Ovary (tissue), 9 donors: Measurements from ENCODE around the gene CELA2A. TPM values are rescaled to one million over a fixed set of nuclear protein-coding genes. Genes with fewer than 3 reads are reported as not detected.

ENCODE experiments used
- DNase-seq, 5 donors: peaks; one replicate each; pipeline ENCODE4 v3.0.0-alpha.2; 2019 to 2020
- H3K27ac ChIP-seq, 2 donors: fragments of 200-600 bp; one replicate each; pipeline versions ENCODE4 v1.5.1 to v1.8.0; 2019 to 2022
- H3K27me3 ChIP-seq: fragments of 200-600 bp; one replicate; pipeline ENCODE4 v1.8.0; 2022
- H3K36me3 ChIP-seq: fragments of 200-600 bp; sonication (generic); one replicate; pipeline ENCODE4 v1.5.1; 2019
- H3K4me1 ChIP-seq: one replicate; pipeline ENCODE4 v1.8.1; 2013; ENCODE audit warnings: mild to moderate bottlenecking, moderate library complexity; ENCODE audit not compliant: insufficient read depth
- H3K4me3 ChIP-seq: fragments of 200-600 bp; sonication (generic); one replicate; pipeline ENCODE4 v1.5.1; 2017
- H3K9me3 ChIP-seq, 2 donors: fragments of 200-600 bp in 1 of 2; sonication (generic) in 1 of 2; one replicate each; pipeline versions ENCODE4 v1.5.1 to v1.8.1; 2013 to 2019; ENCODE audit warnings: mild to moderate bottlenecking in 1 of 2, moderate library complexity in 1 of 2
- EP300 ChIP-seq: sonication (generic); formaldehyde crosslinking; IDR thresholded peaks from one replicate; pipeline ENCODE4 v1.6.1; 2017; ENCODE audit warnings: antibody characterized with exemption
- POLR2A ChIP-seq: fragments of 450-650 bp; IDR thresholded peaks from one replicate; pipeline ENCODE4 v1.6.1; 2017; ENCODE audit warnings: antibody characterized with exemption, mild to moderate bottlenecking, moderate library complexity
- WGBS, 3 donors: extraction: QIAGEN DNeasy Blood & Tissue Kit in 1 of 3; methylation state at CpG; one replicate each; pipeline versions ENCODE4 v1.1.5 to v1.1.7; 2013 to 2017; 5-methylcytosine and 5-hydroxymethylcytosine counted together
- intact Hi-C, 4 donors: fragments of 100-400 bp; cut with DNase I; formaldehyde crosslinking; loops; one replicate each; pipeline versions ENCODE4 v1.11.0 to v1.15.1; 2022 to 2023
- polyA plus RNA-seq, 2 donors: library from polyadenylated mRNA; stranded (reverse); fragments of 200-250 nt in 1 of 2; fragments of 350-450 nt in 1 of 2; fragmentation: Illumina TruSeq in 1 of 2; extraction: RNeasy Lipid Tissue Mini Kit (QIAGEN cat#74804) in 1 of 2; gene quantifications; one replicate each; pipeline ENCODE4 v1.2.3, GENCODE V29; 2013 to 2014
- total RNA-seq, 7 donors: library from RNA; depleted of rRNA in 2 of 7; stranded (reverse); fragments of >200 nt in 2 of 7; fragmentation: NEBNext Ultra II Directional in 3 of 7; extraction: Animal tissue kit (Norgen Biotek cat#: 25700) in 3 of 7; gene quantifications; one replicate each; pipeline versions ENCODE4 v1.1.0 to v1.2.4, GENCODE V29; 2016 to 2023
- TF ChIP-seq, protein P1 (sequence below), 3 donors: fragments of 450-650 bp in 2 of 3; fragments of 200-600 bp in 1 of 3; IDR thresholded peaks; one replicate each; pipeline versions ENCODE4 v1.5.1 to v1.8.0; 2016 to 2022; ENCODE audit warnings: antibody characterized with exemption in 3 of 3, mild to moderate bottlenecking in 1 of 3
- donor health status: DM: no; HTN: no; CAD: no; lungs with moderate emphysema.
- donor health status: DM: no; HTN: no; CAD: no.
- donor health status: Bipolar disorder and iron deficiency.
- donor health status: DM: yes; HTN: yes; CAD: no.
- donor health status: DM: no; HTN: no; CAD: no.
- donor health status: DM: yes; HTN: yes; CAD: no.

The CELA2A gene
- total and polyA plus RNA-seq, 9 donors = 0.92 to 9.4 (median 5.0) TPM; not detected in 5

DNA sequence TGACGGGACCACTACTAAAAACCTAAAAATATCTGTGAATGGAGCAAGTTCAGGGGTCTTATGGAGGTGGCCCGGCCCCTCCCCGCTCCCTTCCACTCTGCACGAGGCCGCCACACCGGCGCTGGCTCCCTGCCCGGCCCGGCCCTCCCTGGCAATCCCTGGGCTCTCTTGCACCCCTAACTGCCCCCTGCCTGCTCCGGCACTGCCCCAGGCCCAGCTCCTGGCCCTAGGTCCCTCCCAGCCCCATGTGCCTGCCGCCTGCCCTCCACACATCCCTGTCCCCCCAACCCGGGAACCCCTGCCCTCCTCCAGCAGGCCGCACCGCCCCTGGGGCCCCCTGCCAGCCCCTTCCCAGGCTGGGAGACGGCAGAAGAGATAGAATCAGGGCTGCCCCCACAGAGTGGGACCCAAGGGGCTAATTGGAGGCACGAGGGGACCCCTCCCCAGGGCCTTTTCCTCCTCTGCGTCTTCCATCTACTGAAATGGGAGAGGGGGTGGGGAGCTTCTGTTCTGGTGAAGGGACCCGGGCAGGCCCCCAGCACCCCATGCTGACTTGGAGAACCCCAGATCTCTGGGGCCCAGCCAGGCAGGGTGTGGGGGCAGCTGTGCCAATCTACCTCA, 27.6 kb upstream of the CELA2A start:
- Histone ChIP-seq H3K4me3 (no peak overlapping the region), H3K36me3 (no peaks in the 10 kb centered on the region), H3K27ac (no peak overlapping the region), H3K9me3 (no peaks in the 10 kb centered on the region), H3K4me1 (peaks cover 3% of the 10 kb centered on the region), H3K27me3 (no peaks in the 10 kb centered on the region)
- WGBS, 3 donors = 86 to 96% (median 89%) methylated on average over 16 to 18 of the region's 18 CpGs
- intact Hi-C loops = loop anchor here in 3 of 4 donors (2.0 to 10.0 kb wide), 5 partner anchors 102 to 313 kb away; partner anchors contain the start of gene TMEM82 (in 1 of the 3)
- DNase-seq = no peak
- TF ChIP-seq, protein P1, sequence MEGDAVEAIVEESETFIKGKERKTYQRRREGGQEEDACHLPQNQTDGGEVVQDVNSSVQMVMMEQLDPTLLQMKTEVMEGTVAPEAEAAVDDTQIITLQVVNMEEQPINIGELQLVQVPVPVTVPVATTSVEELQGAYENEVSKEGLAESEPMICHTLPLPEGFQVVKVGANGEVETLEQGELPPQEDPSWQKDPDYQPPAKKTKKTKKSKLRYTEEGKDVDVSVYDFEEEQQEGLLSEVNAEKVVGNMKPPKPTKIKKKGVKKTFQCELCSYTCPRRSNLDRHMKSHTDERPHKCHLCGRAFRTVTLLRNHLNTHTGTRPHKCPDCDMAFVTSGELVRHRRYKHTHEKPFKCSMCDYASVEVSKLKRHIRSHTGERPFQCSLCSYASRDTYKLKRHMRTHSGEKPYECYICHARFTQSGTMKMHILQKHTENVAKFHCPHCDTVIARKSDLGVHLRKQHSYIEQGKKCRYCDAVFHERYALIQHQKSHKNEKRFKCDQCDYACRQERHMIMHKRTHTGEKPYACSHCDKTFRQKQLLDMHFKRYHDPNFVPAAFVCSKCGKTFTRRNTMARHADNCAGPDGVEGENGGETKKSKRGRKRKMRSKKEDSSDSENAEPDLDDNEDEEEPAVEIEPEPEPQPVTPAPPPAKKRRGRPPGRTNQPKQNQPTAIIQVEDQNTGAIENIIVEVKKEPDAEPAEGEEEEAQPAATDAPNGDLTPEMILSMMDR (IDR thresholded peaks at IDR 0.05) = no peak
- TF ChIP-seq EP300 = no peak
- no peak for TF ChIP-seq POLR2A

DNA sequence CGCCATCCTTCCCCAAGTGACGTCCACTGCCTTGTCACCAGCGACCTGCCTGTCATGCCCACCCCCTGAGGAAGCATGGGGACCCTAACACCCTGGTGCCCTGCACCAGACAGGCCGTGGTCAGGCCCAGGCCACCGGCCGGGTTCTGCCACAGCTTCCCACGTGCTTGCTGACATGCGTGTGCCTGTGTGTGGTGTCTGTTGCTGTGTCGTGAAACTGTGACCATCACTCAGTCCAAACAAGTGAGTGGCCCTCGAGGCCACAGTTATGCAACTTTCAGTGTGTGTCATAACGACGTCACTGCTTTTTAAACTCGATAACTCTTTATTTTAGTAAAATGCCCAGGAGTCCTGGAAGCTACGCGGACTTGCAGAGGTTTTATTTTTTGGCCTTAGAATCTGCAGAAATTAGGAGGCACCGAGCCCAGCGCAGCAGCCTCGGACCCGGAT, 26.8 kb upstream of the CELA2A start:
- intact Hi-C loops = loop anchor here (2.0 to 10.0 kb wide), 5 partner anchors 102 to 313 kb away; partner anchors contain the start of gene TMEM82 (in 1 of the 4)
- TF ChIP-seq EP300 = no peak
- H3K27ac ChIP-seq = no peak overlapping the region
- no peaks in the 10 kb centered on the region for H3K9me3 ChIP-seq
- H3K4me3 ChIP-seq = no peak overlapping the region
- 94 to 95% (median 94%) methylated on average over 19 of the region's 19 CpGs for WGBS, 3 donors
- H3K4me1 ChIP-seq = peaks cover 3% of the 10 kb centered on the region
- DNase-seq = no peak
- no peaks in the 10 kb centered on the region for H3K36me3 ChIP-seq
- no peaks in the 10 kb centered on the region for H3K27me3 ChIP-seq

DNA sequence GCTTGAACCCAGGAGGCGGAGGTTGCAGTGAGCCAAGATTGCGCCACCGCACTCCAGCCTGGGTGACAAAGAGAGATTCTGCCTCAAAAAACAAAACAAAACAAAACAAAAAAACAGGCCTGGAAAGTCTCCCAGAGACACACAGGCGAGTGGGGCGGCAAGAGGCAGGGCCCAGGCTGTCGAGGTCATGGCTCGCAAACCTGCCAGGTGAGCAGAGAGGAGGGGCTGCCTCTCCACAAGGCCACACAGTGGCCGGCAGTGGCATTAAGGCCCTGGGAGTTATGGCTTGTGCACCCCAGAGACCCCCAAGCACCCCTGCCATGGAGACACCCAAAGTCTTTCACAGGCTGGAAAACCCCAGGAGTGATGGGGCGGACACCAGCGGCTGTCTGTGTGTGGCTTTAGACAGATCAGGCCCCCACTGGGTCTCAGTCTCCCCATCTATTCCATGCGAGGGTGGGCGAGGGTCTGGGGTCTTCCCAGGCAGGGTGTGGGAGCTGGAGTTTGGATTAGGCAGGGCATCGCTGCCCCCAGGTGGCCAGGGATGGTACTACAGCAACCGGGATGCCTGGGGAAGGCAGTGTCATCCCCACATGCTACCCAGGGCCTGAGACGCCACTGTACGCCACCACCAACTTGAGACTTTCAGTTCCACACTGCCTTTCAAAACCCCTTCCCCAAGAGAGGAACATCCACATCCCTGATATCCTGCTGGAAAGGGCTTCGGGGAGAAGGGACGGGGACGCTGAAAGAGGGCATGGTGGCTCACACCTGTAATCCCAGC, 25.6 kb upstream of the CELA2A start:
- H3K36me3 ChIP-seq = no peaks in the 10 kb centered on the region
- intact Hi-C loops = loop anchor here in 1 of 4 donors (2.0 kb wide), 1 partner anchor 106 kb away; no protein-coding TSS in a partner anchor
- no peak overlapping the region for H3K27ac ChIP-seq
- H3K4me3 ChIP-seq = no peak overlapping the region
- 62 to 65% (median 63%) methylated on average over 19 of the region's 19 CpGs for WGBS, 3 donors
- H3K27me3 ChIP-seq = no peaks in the 10 kb centered on the region
- peak; percentile 52 to 84 (median 80) for DNase-seq
- H3K4me1 ChIP-seq = peaks cover 3% of the 10 kb centered on the region
- no peaks in the 10 kb centered on the region for H3K9me3 ChIP-seq
- TF ChIP-seq, protein P1 (IDR thresholded peaks at IDR 0.05) = peak; percentile 86 to 94 (median 93)
- no peak for TF ChIP-seq EP300

DNA sequence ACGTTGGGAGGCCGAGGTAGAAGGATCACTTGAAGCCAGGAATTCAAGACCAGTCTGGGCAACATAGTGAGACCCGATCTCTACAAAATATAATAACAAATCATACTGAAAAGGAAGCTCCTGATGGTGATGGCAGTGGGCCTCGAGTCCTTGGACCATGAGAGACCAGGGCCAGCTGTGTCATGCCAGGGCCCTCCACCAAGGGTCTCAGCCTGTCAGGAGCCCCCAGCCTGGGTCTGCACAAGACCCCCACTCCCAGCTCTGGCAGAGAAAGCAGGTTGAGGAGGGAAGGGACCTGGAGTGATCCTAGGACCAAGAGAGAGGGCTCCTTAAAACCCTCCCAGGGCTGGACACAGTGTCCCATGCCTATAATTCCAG, 25.0 kb upstream of the CELA2A start:
- H3K27ac ChIP-seq = no peak overlapping the region
- TF ChIP-seq, protein P1 (IDR thresholded peaks at IDR 0.05) = no peak
- TF ChIP-seq POLR2A (no peak), EP300 (no peak)
- intact Hi-C loops = loop anchor here in 1 of 4 donors (2.0 kb wide), 1 partner anchor 107 kb away; no protein-coding TSS in a partner anchor
- H3K27me3 ChIP-seq = no peaks in the 10 kb centered on the region
- WGBS, 3 donors = 62 to 77% (median 72%) methylated on average over 4 of the region's 4 CpGs
- no peaks in the 10 kb centered on the region for H3K9me3 ChIP-seq
- peaks cover 3% of the 10 kb centered on the region for H3K4me1 ChIP-seq
- H3K36me3 ChIP-seq = no peaks in the 10 kb centered on the region
- no peak overlapping the region for H3K4me3 ChIP-seq
- DNase-seq = no peak
